GM10266 (cell line): Measurements from ENCODE around the gene PRLR.

Experiments used
- DNase-seq: peaks from one replicate; pipeline ENCODE4 v3.0.0; 2012; ENCODE audit errors: extremely low spot score
- TF ChIP-seq, protein P1 (sequence below): IDR thresholded peaks from 2 replicates; pipeline ENCODE4 v1.5.1; 2012; ENCODE audit warnings: mild to moderate bottlenecking, low read depth; ENCODE audit not compliant: control insufficient read depth, insufficient read depth; ENCODE audit errors: missing control alignments

Gene PRLR

DNA sequence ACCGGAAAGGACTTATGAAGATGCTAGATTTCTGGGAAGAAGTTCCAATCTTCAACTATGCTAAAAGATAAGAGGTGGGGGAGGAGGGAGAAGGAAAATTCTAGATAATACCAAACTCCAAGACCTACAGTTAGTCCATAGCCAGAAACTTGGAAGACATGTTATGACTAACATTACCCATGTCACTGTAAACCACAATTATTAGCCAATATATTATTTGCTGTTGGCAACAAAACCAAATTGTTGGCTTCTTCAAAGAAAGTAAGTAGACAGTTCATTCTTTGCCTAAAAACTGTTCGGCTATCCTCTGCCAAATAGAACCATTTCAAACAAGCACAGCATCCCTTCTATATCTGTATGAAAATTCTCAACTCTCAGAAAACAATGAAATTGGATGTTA lies 25.1 kb downstream of the PRLR start:
- TF ChIP-seq, protein P1, sequence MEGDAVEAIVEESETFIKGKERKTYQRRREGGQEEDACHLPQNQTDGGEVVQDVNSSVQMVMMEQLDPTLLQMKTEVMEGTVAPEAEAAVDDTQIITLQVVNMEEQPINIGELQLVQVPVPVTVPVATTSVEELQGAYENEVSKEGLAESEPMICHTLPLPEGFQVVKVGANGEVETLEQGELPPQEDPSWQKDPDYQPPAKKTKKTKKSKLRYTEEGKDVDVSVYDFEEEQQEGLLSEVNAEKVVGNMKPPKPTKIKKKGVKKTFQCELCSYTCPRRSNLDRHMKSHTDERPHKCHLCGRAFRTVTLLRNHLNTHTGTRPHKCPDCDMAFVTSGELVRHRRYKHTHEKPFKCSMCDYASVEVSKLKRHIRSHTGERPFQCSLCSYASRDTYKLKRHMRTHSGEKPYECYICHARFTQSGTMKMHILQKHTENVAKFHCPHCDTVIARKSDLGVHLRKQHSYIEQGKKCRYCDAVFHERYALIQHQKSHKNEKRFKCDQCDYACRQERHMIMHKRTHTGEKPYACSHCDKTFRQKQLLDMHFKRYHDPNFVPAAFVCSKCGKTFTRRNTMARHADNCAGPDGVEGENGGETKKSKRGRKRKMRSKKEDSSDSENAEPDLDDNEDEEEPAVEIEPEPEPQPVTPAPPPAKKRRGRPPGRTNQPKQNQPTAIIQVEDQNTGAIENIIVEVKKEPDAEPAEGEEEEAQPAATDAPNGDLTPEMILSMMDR, result no peak
- no peak for DNase-seq

DNA sequence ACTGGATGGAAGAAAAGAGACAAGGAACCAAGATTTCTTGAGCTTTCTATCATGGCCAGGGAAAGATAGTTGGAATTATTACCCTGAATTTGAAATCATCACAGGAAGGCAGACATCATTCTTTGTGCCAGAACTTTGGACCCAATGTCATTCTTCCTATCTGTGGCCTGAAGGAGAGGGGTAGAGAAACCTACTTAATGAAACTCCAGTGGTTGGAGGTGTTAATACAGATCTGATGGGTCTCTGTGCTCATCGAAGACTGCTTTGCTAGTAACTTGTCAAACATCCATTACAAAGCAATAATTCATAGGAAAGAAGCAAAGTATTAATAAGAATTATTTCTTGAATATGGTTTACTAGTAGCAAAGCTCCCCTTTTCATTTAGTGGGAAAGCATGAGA lies 26.9 kb downstream of the PRLR start:
- TF ChIP-seq, protein P1, result no peak
- DNase-seq, result no peak

DNA sequence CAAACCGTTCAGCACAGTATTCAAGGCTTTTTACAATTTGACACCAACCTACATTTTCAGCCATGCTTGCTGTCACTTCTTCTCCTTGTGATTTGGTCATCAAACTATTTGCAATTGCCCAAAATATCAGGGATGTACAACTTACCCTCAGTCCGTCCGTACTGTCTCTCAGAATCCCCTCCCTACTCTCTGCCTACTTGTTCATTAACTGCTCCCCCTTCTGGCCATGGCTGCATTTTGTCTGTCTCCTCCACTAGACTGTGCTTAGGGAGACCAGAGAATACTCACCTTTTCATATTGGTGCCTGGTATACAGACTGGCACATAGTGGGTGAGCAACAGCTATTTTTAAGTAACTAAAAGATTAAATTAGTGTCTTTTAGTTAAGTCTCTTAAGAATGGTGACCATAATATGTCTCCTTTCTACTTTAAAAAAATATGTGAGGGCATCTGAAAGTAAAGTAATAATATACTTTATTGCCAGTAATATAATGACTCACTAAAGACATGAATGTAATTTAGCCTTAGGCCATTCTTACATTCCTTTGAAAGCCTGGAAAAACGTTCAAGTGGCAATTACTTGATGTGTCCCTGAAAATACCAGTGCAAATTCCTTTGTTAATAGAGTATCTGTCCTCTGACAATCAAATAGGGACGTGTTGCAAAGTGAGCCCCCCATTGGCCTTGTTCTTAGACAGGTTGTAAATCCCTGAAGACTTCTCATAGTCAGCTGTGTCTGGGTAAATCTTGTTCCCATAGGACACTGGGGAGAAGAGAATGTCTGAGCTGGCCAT lies 27.8 kb downstream of the PRLR start:
- TF ChIP-seq, protein P1, result peak; percentile 62
- peak; percentile 27 for DNase-seq

DNA sequence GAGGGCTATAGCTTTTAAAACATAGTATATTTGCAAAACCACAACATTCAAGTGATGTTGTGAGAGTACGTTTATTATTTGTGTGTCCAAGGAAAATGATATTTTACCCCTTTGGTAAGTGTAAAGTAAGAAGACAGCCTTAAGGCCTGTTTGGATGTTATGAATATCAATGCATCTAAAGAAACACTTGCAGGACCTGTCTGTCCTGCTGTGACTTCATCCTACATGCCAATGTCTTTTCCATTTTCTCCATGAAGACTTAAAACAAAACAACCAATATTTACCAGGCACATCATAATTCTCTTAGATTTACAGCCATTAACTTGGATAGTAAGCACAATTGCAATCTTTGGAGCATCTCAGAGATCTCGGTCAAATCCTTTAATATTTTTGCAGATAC lies 29.0 kb downstream of the PRLR start:
- TF ChIP-seq, protein P1, result no peak
- no peak for DNase-seq

DNA sequence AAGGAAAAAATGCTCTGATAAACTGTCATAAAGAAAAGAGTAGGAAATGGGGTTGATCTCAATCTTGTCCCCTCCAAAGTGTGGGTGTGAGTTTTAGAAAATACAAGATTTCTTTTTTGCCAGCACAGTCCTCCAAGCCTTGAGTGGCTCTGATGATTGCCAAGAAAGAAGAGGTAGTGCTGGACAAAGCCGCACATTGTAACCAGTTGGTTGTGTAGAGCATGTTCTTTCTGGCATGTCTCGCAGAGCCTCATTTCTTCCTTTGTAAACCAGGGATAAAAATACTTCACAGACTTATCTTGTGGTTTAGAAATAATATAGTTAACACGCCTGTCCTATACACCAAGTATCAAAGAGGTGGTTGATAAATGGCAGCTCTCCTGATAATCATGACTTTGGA lies 30.4 kb downstream of the PRLR start:
- TF ChIP-seq, protein P1, result no peak
- no peak for DNase-seq

DNA sequence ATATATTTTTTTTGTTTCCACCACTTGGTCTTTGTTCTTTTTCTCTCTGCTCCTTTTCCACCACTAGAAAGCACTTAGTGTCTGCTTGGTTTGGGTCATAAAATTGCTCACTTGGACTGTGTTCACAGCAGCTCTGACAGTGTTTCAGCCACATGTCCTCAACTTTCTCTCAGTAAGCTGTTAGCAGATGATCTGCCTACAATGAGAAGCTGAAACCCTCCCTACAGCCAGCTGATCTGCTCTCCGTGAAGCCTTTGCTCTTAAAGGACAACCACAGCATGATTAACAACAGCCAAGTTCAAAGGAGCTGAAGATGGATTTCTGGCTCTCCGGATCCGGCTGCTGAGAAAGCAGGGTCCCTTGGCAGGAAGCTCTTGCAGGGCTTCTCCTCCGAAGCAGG lies 31.6 kb downstream of the PRLR start:
- TF ChIP-seq, protein P1, result no peak
- no peak for DNase-seq

DNA sequence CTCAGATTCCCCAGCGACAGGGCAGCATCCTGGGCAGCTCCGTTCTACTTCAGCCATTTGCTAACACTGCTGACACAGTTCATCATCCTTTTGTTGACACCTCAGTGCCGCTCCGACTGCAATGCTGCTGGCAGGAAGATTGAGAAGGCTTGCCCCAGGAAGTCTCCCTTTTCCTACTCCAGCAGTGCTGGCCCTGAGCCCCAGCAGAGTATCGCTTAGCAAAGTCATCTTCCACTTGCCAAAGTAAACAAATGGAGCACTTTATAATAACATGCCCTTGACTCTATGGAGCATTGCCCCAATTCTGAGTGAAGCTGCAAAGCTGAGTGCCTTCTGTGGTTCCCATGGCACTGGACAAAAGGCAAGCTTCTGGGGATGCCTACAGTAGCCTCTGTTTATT lies 32.2 kb downstream of the PRLR start:
- no peak for DNase-seq
- TF ChIP-seq, protein P1, result no peak
